ENCODE measurements around the gene DYSF.

DNA sequence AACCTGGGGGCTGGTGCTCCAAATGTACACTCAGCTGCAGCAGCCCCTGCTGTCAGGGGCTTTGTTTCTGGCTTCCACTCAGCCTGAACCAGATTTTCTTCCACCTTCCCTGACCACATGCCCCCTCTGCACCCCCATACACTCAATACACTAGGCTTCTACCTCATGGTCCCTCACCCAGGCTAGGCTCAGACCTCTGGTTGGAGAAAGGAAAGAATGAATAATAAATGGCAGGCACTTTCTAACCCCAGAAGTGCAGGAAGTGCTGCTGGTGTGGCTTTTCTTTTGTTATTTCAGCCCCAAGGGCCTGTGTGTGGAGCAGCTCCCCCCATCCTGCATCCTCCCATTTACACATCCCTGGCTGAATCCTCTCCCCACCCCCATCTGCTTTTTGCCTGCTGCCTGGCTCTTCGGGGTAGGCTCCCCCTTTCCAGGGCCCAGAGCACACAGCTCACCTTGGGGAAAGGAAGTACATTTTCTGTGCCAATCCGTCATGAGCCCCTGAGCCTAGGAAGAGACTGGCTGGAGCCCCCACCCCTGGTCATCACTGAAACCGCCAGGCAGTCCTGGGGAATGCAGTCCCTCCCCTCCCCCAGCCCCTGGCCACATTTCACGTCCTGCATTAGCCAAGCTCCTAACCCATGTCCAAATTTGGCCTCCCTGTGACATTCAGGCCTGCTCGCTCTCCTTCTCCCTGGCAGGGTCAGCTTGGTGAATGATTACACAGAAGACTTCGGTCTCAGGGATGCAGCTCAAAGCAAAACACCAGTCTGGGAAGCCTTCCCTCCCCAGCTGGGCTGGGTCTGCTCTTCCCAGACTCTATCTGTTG, 2.6 kb downstream of the DYSF start:
- TF ChIP-seq, protein P1, sequence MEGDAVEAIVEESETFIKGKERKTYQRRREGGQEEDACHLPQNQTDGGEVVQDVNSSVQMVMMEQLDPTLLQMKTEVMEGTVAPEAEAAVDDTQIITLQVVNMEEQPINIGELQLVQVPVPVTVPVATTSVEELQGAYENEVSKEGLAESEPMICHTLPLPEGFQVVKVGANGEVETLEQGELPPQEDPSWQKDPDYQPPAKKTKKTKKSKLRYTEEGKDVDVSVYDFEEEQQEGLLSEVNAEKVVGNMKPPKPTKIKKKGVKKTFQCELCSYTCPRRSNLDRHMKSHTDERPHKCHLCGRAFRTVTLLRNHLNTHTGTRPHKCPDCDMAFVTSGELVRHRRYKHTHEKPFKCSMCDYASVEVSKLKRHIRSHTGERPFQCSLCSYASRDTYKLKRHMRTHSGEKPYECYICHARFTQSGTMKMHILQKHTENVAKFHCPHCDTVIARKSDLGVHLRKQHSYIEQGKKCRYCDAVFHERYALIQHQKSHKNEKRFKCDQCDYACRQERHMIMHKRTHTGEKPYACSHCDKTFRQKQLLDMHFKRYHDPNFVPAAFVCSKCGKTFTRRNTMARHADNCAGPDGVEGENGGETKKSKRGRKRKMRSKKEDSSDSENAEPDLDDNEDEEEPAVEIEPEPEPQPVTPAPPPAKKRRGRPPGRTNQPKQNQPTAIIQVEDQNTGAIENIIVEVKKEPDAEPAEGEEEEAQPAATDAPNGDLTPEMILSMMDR (IDR thresholded peaks at IDR 0.05), result no peak
- TF ChIP-seq POLR2A (IDR thresholded peaks at IDR 0.05), result no peak

Measured in lower leg skin (tissue), 3 donors.